Endothelial cell of umbilical vein (primary cell): ENCODE measurements around the gene SSTR3. TPM values are rescaled to one million over a fixed set of nuclear protein-coding genes. Genes with fewer than 3 reads are reported as not detected.

ENCODE experiments used
- BruUV-seq: library from RNA; stranded (reverse); fragments of 400-500 nt; replicated peaks from 2 replicates; lab custom pipeline; 2021; lab: Mats Ljungman, UMichigan
- CTCF ChIA-PET: fragments of 300-600, 350-600 bp; sonication (Branson Sonifier 250); formaldehyde crosslinking; loops from one replicate; lab custom pipeline; 2021; ENCODE audit warnings: antibody characterized with exemption, inconsistent platforms; lab: Charles Lee
- POLR2A ChIA-PET: fragments of 300-600, 350-600 bp; sonication (Branson Sonifier 250); formaldehyde crosslinking; loops from one replicate; lab custom pipeline; 2021; ENCODE audit warnings: antibody characterized with exemption, inconsistent platforms; lab: Charles Lee
- DNase-seq: peaks from one replicate; pipeline ENCODE4 v3.0.0-alpha.2; 2011; ENCODE audit warnings: low read depth, low spot score
- FAIRE-seq: peaks from 2 replicates; lab custom pipeline; 2011; peaks lifted over from hg19 to GRCh38; lab: Jason Lieb, UNC
- H2AFZ ChIP-seq: 2 replicates; pipeline ENCODE4 v1.6.0; 2012; ENCODE audit warnings: low read depth, low read length, control low read depth, inconsistent platforms
- H3K27ac ChIP-seq: 2 replicates; pipeline ENCODE4 v1.5.1; 2011; ENCODE audit warnings: low read depth, mild to moderate bottlenecking, control low read depth, low read length, moderate library complexity; ENCODE audit not compliant: insufficient read depth
- H3K27me3 ChIP-seq, 2 experiments: 2 replicates each; pipeline versions ENCODE4 v1.6.0 to v1.6.1; 2011; ENCODE audit warnings: low read length in 2 of 2, mixed read lengths in 1 of 2; ENCODE audit not compliant: control insufficient read depth in 2 of 2, insufficient read depth in 2 of 2
- H3K36me3 ChIP-seq, 2 experiments: 2 replicates in 1 of 2; 3 replicates in 1 of 2; pipeline ENCODE4 v1.5.1; 2011; ENCODE audit warnings: low read length in 2 of 2, mild to moderate bottlenecking in 1 of 2, moderate library complexity in 1 of 2; ENCODE audit not compliant: control insufficient read depth in 2 of 2, insufficient read depth in 2 of 2; ENCODE audit errors: extremely low read depth in 1 of 2
- H3K4me1 ChIP-seq: 3 replicates; pipeline ENCODE4 v1.5.1; 2011; ENCODE audit warnings: mild to moderate bottlenecking, low read length; ENCODE audit not compliant: control insufficient read depth, insufficient read depth; ENCODE audit errors: extremely low read depth
- H3K4me2 ChIP-seq: 2 replicates; pipeline ENCODE4 v1.6.1; 2011; ENCODE audit warnings: low read length, control low read depth, mixed read lengths; ENCODE audit not compliant: insufficient read depth
- H3K4me3 ChIP-seq, 3 experiments: fragments of 200-600 bp in 1 of 3; sonication (generic), shearing (Covaris generic) in 1 of 3; replicated peaks in 1 of 3; 2 replicates each; pipeline ENCODE4 v1.5.1; 2011 to 2016; ENCODE audit warnings: control low read depth in 3 of 3, low read length in 3 of 3, mild to moderate bottlenecking in 2 of 3, inconsistent platforms in 1 of 3, low read depth in 1 of 3, moderate library complexity in 1 of 3; ENCODE audit not compliant: insufficient read depth in 1 of 3
- H3K79me2 ChIP-seq: 2 replicates; pipeline ENCODE4 v1.6.0; 2012; ENCODE audit warnings: low read length, inconsistent platforms; ENCODE audit not compliant: control insufficient read depth, insufficient read depth
- H3K9ac ChIP-seq: replicated peaks from 2 replicates; pipeline ENCODE3; 2011; ENCODE audit warnings: low read length, control low read depth; ENCODE audit not compliant: insufficient read depth; ENCODE audit errors: extremely low read depth
- H3K9me1 ChIP-seq: replicated peaks from 3 replicates; pipeline ENCODE4 v1.6.0; 2011; ENCODE audit warnings: mild to moderate bottlenecking, low read length; ENCODE audit not compliant: control insufficient read depth, insufficient read depth; ENCODE audit errors: extremely low read depth
- H3K9me3 ChIP-seq: replicated peaks from 2 replicates; pipeline ENCODE4 v1.5.1; 2012; ENCODE audit warnings: low read length, inconsistent platforms; ENCODE audit not compliant: control insufficient read depth, insufficient read depth
- H4K20me1 ChIP-seq: replicated peaks from 2 replicates; pipeline ENCODE3; 2011; ENCODE audit warnings: mild to moderate bottlenecking, low read length; ENCODE audit not compliant: control insufficient read depth, insufficient read depth; ENCODE audit errors: extremely low read depth
- CTCF ChIP-seq, 2 donors: IDR thresholded peaks; 1 replicate in 1 of 2; 2 replicates in 1 of 2; pipeline ENCODE4 v1.5.1; 2011; ENCODE audit warnings: low read length in 2 of 2, mild to moderate bottlenecking in 2 of 2, moderate library complexity in 2 of 2, control low read depth in 1 of 2, inconsistent platforms in 1 of 2, low read depth in 1 of 2; ENCODE audit not compliant: insufficient read depth in 1 of 2; ENCODE audit errors: extremely low read depth in 1 of 2
- EZH2 ChIP-seq: IDR thresholded peaks from 2 replicates; pipeline ENCODE4 v1.6.1; 2012; ENCODE audit warnings: borderline replicate concordance, low read depth, mild to moderate bottlenecking, moderate library complexity, low read length, inconsistent platforms; ENCODE audit not compliant: severe bottlenecking
- FOS ChIP-seq: IDR thresholded peaks from 2 replicates; pipeline ENCODE4 v1.6.1; 2011; ENCODE audit warnings: mild to moderate bottlenecking, low read length, moderate library complexity, borderline replicate concordance; ENCODE audit not compliant: insufficient read depth
- GATA2 ChIP-seq: IDR thresholded peaks from 2 replicates; pipeline ENCODE4 v1.7.0; 2011; ENCODE audit warnings: low read depth, mild to moderate bottlenecking, moderate library complexity, mixed read lengths, low read length; ENCODE audit not compliant: insufficient read length, insufficient read depth
- JUN ChIP-seq: IDR thresholded peaks from 2 replicates; pipeline ENCODE4 v1.6.1; 2011; ENCODE audit warnings: borderline replicate concordance, low read depth; ENCODE audit not compliant: insufficient read length, insufficient read depth
- MAX ChIP-seq: IDR thresholded peaks from 2 replicates; pipeline ENCODE4 v1.6.1; 2011; ENCODE audit not compliant: insufficient read depth, insufficient read length
- MYC ChIP-seq: IDR thresholded peaks from one replicate; pipeline ENCODE4 v1.6.1; 2011; ENCODE audit warnings: mild to moderate bottlenecking, low read depth, low read length
- POLR2AphosphoS5 ChIP-seq: IDR thresholded peaks from 2 replicates; pipeline ENCODE4 v1.6.1; 2012; ENCODE audit warnings: low read depth, mild to moderate bottlenecking, control low read depth, low read length, moderate library complexity; ENCODE audit not compliant: insufficient read depth
- dilution Hi-C: fragments of 300-500 bp; cut with MboI; formaldehyde crosslinking; loops from one replicate; pipeline ENCODE4 v1.15.0; 2019; ENCODE audit warnings: low sequenced_read_pairs; ENCODE audit not compliant: extremely low pct_ligation_motif_present
- intact Hi-C: fragments of 100-400 bp; cut with micrococcal nuclease; formaldehyde crosslinking; loops from one replicate; pipeline ENCODE4 v1.10.0; 2022
- polyA plus RNA-seq, 4 experiments: library from polyadenylated mRNA; depleted of rRNA in 3 of 4; stranded (reverse) in 3 of 4; unstranded in 1 of 4; fragments of >200 nt; gene quantifications; 2 replicates each; pipeline versions ENCODE4 v1.2.1 to v1.2.3, GENCODE V29; 2011 to 2012; ENCODE audit warnings: missing spikeins in 1 of 4
- total RNA-seq: library from RNA; stranded (reverse); gene quantifications from 2 replicates; pipeline ENCODE4 v1.2.3, GENCODE V29; 2021

SSTR3 gene
- total and polyA plus RNA-seq, 2 donors (not counting 3 experiments of a cell fraction or from before 2014, with no cell fraction given): not detected

- Histone ChIP-seq H3K27ac (peak overlapping the region; percentile 80), H3K27me3 (no peaks in the 10 kb centered on the region), H3K79me2 (no peaks in the 10 kb centered on the region), H3K4me2 (peak overlapping the region; percentile 54), H3K4me3 (peak overlapping the region in 2 of 3 experiments; percentile 36 to 40), H2AFZ (no peak overlapping the region), H3K36me3 (no peaks in the 10 kb centered on the region), H3K4me1 (peaks cover 41% of the 10 kb centered on the region), H4K20me1 (no peaks in the 10 kb centered on the region), H3K9ac (peak overlapping the region; percentile 66), H3K9me1 (no peaks in the 10 kb centered on the region), H3K9me3 (no peaks in the 10 kb centered on the region)
- TF ChIP-seq POLR2AphosphoS5 (no peak), MAX (no peak), JUN (no peak), EZH2 (no peak), FOS (no peak), GATA2 (peak; percentile 15)
- DNase-seq (peak; percentile 79), FAIRE-seq (peak; percentile 94)
- POLR2A ChIA-PET: interaction anchor here (1.1 to 1.3 kb wide), 2 partner anchors 9 to 10 kb away, joined by 3 read pairs; no protein-coding TSS in a partner anchor
- CTCF ChIA-PET: interaction anchor here (0.8 to 5.1 kb wide), 5 partner anchors 10 to 22 kb away, joined by 3 to 48 read pairs (median 4); no protein-coding TSS in a partner anchor
- BruUV-seq: no TSS peak
- intact Hi-C loops (no loop called here), dilution Hi-C loops (no loop called here)
These were observed 24.8 kb downstream of the SSTR3 start for GRCh38 chr22:37187552-37187890.

GRCh38 chr22:37186997-37187522 is 25.2 kb downstream of the SSTR3 start:
- peak; percentile 37 for DNase-seq
- no peaks in the 10 kb centered on the region for H3K9me1 ChIP-seq
- TF ChIP-seq MYC: no peak
- no peak for TF ChIP-seq POLR2AphosphoS5
- no peak for TF ChIP-seq CTCF (IDR thresholded peaks at IDR 0.05; ENCODE audit: extremely low read depth in 1 of 2, insufficient read depth in 1 of 2, low read depth in 1 of 2, low read length in 2 of 2)
- no peak for TF ChIP-seq FOS
- TF ChIP-seq JUN: no peak
- TF ChIP-seq MAX: no peak
- no peak for TF ChIP-seq EZH2
- dilution Hi-C loops: no loop called here
- FAIRE-seq: no peak
- CTCF ChIA-PET: interaction anchor here (0.8 to 5.1 kb wide), 5 partner anchors 10 to 22 kb away, joined by 3 to 48 read pairs (median 4); no protein-coding TSS in a partner anchor
- peak overlapping the region; percentile 80 for H3K27ac ChIP-seq
- POLR2A ChIA-PET: interaction anchor here (1.1 to 1.3 kb wide), 2 partner anchors 9 to 10 kb away, joined by 3 read pairs; no protein-coding TSS in a partner anchor
- H3K9me3 ChIP-seq: no peaks in the 10 kb centered on the region
- TSS peak; percentile 60 for BruUV-seq
- H3K4me1 ChIP-seq: peaks cover 41% of the 10 kb centered on the region
- H3K27me3 ChIP-seq: no peaks in the 10 kb centered on the region
- H3K4me3 ChIP-seq: peak overlapping the region in 2 of 3 experiments; percentile 36 to 40
- H4K20me1 ChIP-seq: no peaks in the 10 kb centered on the region
- intact Hi-C loops: no loop called here
- H3K9ac ChIP-seq: peak overlapping the region; percentile 66
- H3K79me2 ChIP-seq: no peaks in the 10 kb centered on the region
- H2AFZ ChIP-seq: no peak overlapping the region
- peak overlapping the region; percentile 54 for H3K4me2 ChIP-seq
- no peaks in the 10 kb centered on the region for H3K36me3 ChIP-seq
